ENCODE measurements around the gene ARFGAP2. TPM values are rescaled to one million over a fixed set of nuclear protein-coding genes. Genes with fewer than 3 reads are reported as not detected.

ARFGAP2 gene
- total RNA-seq, 1 experiment from 2014 or later: 97.5 TPM

GRCh38 chr11:47147681-47148080 is 29.0 kb downstream of the ARFGAP2 start:
- POLR2A ChIA-PET (ENCODE audit: unreplicated experiment): no interaction called here
- CTCF ChIA-PET: no interaction called here
- H4K20me1 ChIP-seq (ENCODE audit: low read length): no peaks in the 10 kb centered on the region
- no peak for TF ChIP-seq EZH2 (IDR thresholded peaks at IDR 0.05; ENCODE audit: low read length, unreplicated experiment)
- H3K9me2 ChIP-seq (replicated peaks; ENCODE audit: low read length): no peaks in the 10 kb centered on the region
- no peak for ATAC-seq
- H3K27ac ChIP-seq (ENCODE audit: low read length): no peak overlapping the region
- no peaks in the 10 kb centered on the region for H3K79me2 ChIP-seq (ENCODE audit: low read length)
- H3K36me3 ChIP-seq (ENCODE audit: low read depth, low read length): no peaks in the 10 kb centered on the region
- H3K4me3 ChIP-seq (ENCODE audit: low read length): no peak overlapping the region
- no peaks in the 10 kb centered on the region for H3F3A ChIP-seq (ENCODE audit: low read length, unreplicated experiment)
- H3K4me1 ChIP-seq (ENCODE audit: insufficient read depth, low read length): 0 out of 2 replicates have a peak, but pooled peaks cover 5% of the 10 kb centered on the region
- intact Hi-C loops (cut with micrococcal nuclease): no loop called here
- BruUV-seq (replicated peaks): no TSS peak
- no peaks in the 10 kb centered on the region for H3K9me3 ChIP-seq (ENCODE audit: low read length)
- H3K9ac ChIP-seq (ENCODE audit: low read length): no peak overlapping the region
- DNase-seq: no peak
- H3K4me2 ChIP-seq (ENCODE audit: low read length): no peak overlapping the region
- H2AFZ ChIP-seq (ENCODE audit: low read length): no peak overlapping the region
- H3K27me3 ChIP-seq (ENCODE audit: low read length): no peaks in the 10 kb centered on the region

- H3K4me1 ChIP-seq (ENCODE audit: insufficient read depth, low read length): 0 out of 2 replicates have a peak, but pooled peaks cover 5% of the 10 kb centered on the region
- H4K20me1 ChIP-seq (ENCODE audit: low read length): no peaks in the 10 kb centered on the region
- intact Hi-C loops (cut with micrococcal nuclease): no loop called here
- no peak overlapping the region for H3K9ac ChIP-seq (ENCODE audit: low read length)
- H2AFZ ChIP-seq (ENCODE audit: low read length): no peak overlapping the region
- no peaks in the 10 kb centered on the region for H3K79me2 ChIP-seq (ENCODE audit: low read length)
- H3K27me3 ChIP-seq (ENCODE audit: low read length): no peaks in the 10 kb centered on the region
- H3K4me3 ChIP-seq (ENCODE audit: low read length): no peak overlapping the region
- no TSS peak for BruUV-seq (replicated peaks)
- CTCF ChIA-PET: no interaction called here
- H3K36me3 ChIP-seq (ENCODE audit: low read depth, low read length): no peaks in the 10 kb centered on the region
- TF ChIP-seq EZH2 (IDR thresholded peaks at IDR 0.05; ENCODE audit: low read length, unreplicated experiment): no peak
- TF ChIP-seq CTCF (conservative IDR thresholded peaks at IDR 0.05; ENCODE audit: low read depth, low read length): no peak
- TF ChIP-seq EZH2phosphoT487 (IDR thresholded peaks at IDR 0.05; ENCODE audit: borderline replicate concordance, low read length): no peak
- H3K9me2 ChIP-seq (replicated peaks; ENCODE audit: low read length): no peaks in the 10 kb centered on the region
- H3K9me3 ChIP-seq (ENCODE audit: low read length): no peaks in the 10 kb centered on the region
- DNase-seq (no peak), ATAC-seq (no peak)
- no peak overlapping the region for H3K4me2 ChIP-seq (ENCODE audit: low read length)
- H3F3A ChIP-seq (ENCODE audit: low read length, unreplicated experiment): no peaks in the 10 kb centered on the region
- POLR2A ChIA-PET (ENCODE audit: unreplicated experiment): no interaction called here
- no peak overlapping the region for H3K27ac ChIP-seq (ENCODE audit: low read length)
Observed at GRCh38 chr11:47147250-47147649, 29.4 kb downstream of the ARFGAP2 start.

GRCh38 chr11:47144541-47144940 is 32.1 kb downstream of the ARFGAP2 start:
- BruUV-seq (replicated peaks): no TSS peak
- Histone ChIP-seq H3K4me1 (ENCODE audit: insufficient read depth, low read length) (0 out of 2 replicates have a peak, but pooled peaks cover 5% of the 10 kb centered on the region), H3K4me2 (ENCODE audit: low read length) (no peak overlapping the region), H3K36me3 (ENCODE audit: low read depth, low read length) (no peaks in the 10 kb centered on the region), H3K9ac (ENCODE audit: low read length) (no peak overlapping the region), H3K9me2 (replicated peaks; ENCODE audit: low read length) (no peaks in the 10 kb centered on the region), H3F3A (ENCODE audit: low read length, unreplicated experiment) (no peaks in the 10 kb centered on the region), H2AFZ (ENCODE audit: low read length) (no peak overlapping the region), H4K20me1 (ENCODE audit: low read length) (no peaks in the 10 kb centered on the region), H3K27me3 (ENCODE audit: low read length) (no peaks in the 10 kb centered on the region), H3K9me3 (ENCODE audit: low read length) (no peaks in the 10 kb centered on the region), H3K79me2 (ENCODE audit: low read length) (no peaks in the 10 kb centered on the region), H3K4me3 (ENCODE audit: low read length) (no peak overlapping the region), H3K27ac (ENCODE audit: low read length) (no peak overlapping the region)
- TF ChIP-seq EZH2phosphoT487 (IDR thresholded peaks at IDR 0.05; ENCODE audit: borderline replicate concordance, low read length) (no peak), EZH2 (IDR thresholded peaks at IDR 0.05; ENCODE audit: low read length, unreplicated experiment) (no peak), CTCF (conservative IDR thresholded peaks at IDR 0.05; ENCODE audit: low read depth, low read length) (no peak)
- intact Hi-C loops (cut with micrococcal nuclease): no loop called here
- ChIA-PET CTCF (no interaction called here), POLR2A (ENCODE audit: unreplicated experiment) (no interaction called here)
- DNase-seq (no peak), ATAC-seq (no peak)
